Measurements from ENCODE around the gene IL32.

Gene IL32

GRCh38 chr16:3047387-3047720, 18.1 kb upstream of the IL32 start:
- no peak overlapping the region for H3K18ac ChIP-seq (ENCODE audit: low read depth in 1 of 2, low read length in 2 of 2)

DNA sequence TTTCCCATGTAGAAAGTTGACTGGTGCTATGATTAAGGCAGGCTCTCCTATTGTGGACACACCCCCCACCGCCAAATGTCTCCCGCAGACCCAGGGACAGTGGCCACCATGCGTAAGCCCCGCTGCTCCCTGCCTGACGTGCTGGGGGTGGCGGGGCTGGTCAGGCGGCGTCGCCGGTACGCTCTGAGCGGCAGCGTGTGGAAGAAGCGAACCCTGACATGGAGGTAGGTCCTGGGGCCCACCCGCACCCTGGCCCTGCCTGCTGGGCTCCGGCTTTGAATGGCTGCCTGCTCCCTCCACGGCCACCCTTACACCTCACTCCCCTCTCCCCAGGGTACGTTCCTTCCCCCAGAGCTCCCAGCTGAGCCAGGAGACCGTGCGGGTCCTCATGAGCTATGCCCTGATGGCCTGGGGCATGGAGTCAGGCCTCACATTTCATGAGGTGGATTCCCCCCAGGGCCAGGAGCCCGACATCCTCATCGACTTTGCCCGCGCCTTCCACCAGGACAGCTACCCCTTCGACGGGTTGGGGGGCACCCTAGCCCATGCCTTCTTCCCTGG, 15.4 kb upstream of the IL32 start:
- no peaks in the 10 kb centered on the region for H3K9me3 ChIP-seq (ENCODE audit: control insufficient read depth, low read length)
- peak overlapping the region; percentile 54 for H4K91ac ChIP-seq (ENCODE audit: low read length)
- H2BK5ac ChIP-seq (ENCODE audit: low read depth, low read length, poor library complexity, severe bottlenecking): no peak overlapping the region
- H4K8ac ChIP-seq (ENCODE audit: low read length): no peak overlapping the region
- H3K4me3 ChIP-seq (ENCODE audit: insufficient read depth in 1 of 2, low read depth in 1 of 2, low read length in 2 of 2): peak overlapping the region in 1 of 2 experiments; percentile 31
- H3K4me1 ChIP-seq (ENCODE audit: control insufficient read depth, insufficient read depth, low read depth, low read length): peaks cover 16% of the 10 kb centered on the region
- H2BK15ac ChIP-seq (ENCODE audit: low read depth, poor library complexity, severe bottlenecking): no peak overlapping the region
- H2AK5ac ChIP-seq (ENCODE audit: low read length, severe bottlenecking): no peak overlapping the region
- H3K27me3 ChIP-seq (ENCODE audit: control insufficient read depth in 1 of 2, insufficient read depth in 1 of 2, low read length in 2 of 2): peaks cover 61 to 64% of the 10 kb centered on the region in 2 experiments
- H3K79me1 ChIP-seq (replicated peaks; ENCODE audit: low read length, poor library complexity, severe bottlenecking): no peaks in the 10 kb centered on the region
- H3K27ac ChIP-seq (ENCODE audit: low read length, poor library complexity, severe bottlenecking): no peak overlapping the region
- H2BK12ac ChIP-seq (ENCODE audit: low read length in 2 of 2): peak overlapping the region in 1 of 2 experiments; percentile 19
- WGBS: 89% methylated on average over 26 of the region's 26 CpGs
- H3K18ac ChIP-seq (ENCODE audit: low read depth in 1 of 2, low read length in 2 of 2): no peak overlapping the region
- no peak overlapping the region for H3K4ac ChIP-seq (ENCODE audit: low read depth in 1 of 2, low read length in 2 of 2)
- H2AFZ ChIP-seq (ENCODE audit: low read depth, low read length): no peak overlapping the region
- H3K36me3 ChIP-seq (ENCODE audit: control insufficient read depth in 1 of 2, insufficient read depth in 2 of 2, low read depth in 1 of 2, low read length in 2 of 2): peaks cover 0 to 6% of the 10 kb centered on the region in 2 experiments
- no peak overlapping the region for H3K9ac ChIP-seq (ENCODE audit: low read length)
- no peak for DNase-seq
- no peak overlapping the region for H3K4me2 ChIP-seq (ENCODE audit: low read length, poor library complexity, severe bottlenecking)
- H2BK120ac ChIP-seq (ENCODE audit: low read depth, low read length): no peak overlapping the region
- no peak overlapping the region for H3K23ac ChIP-seq (ENCODE audit: low read length in 2 of 2)
- H3K14ac ChIP-seq (ENCODE audit: low read length in 2 of 2): peak overlapping the region in 1 of 2 experiments; percentile 72

More at GRCh38 chr16:3047387-3047720, 18.1 kb upstream of the IL32 start:
- Histone ChIP-seq H2BK5ac (ENCODE audit: low read depth, low read length, poor library complexity, severe bottlenecking) (no peak overlapping the region), H3K27ac (ENCODE audit: low read length, poor library complexity, severe bottlenecking) (no peak overlapping the region), H2BK15ac (ENCODE audit: low read depth, poor library complexity, severe bottlenecking) (no peak overlapping the region), H3K4me2 (ENCODE audit: low read length, poor library complexity, severe bottlenecking) (no peak overlapping the region), H3K14ac (ENCODE audit: low read length in 2 of 2) (no peak overlapping the region), H2AFZ (ENCODE audit: low read depth, low read length) (no peak overlapping the region), H3K9me3 (ENCODE audit: control insufficient read depth, low read length) (no peaks in the 10 kb centered on the region), H3K4ac (ENCODE audit: low read depth in 1 of 2, low read length in 2 of 2) (no peak overlapping the region), H2AK5ac (ENCODE audit: low read length, severe bottlenecking) (no peak overlapping the region), H3K36me3 (ENCODE audit: control insufficient read depth in 1 of 2, insufficient read depth in 2 of 2, low read depth in 1 of 2, low read length in 2 of 2) (no peaks in the 10 kb centered on the region), H4K91ac (ENCODE audit: low read length) (no peak overlapping the region), H2BK12ac (ENCODE audit: low read length in 2 of 2) (no peak overlapping the region), H3K4me1 (ENCODE audit: control insufficient read depth, insufficient read depth, low read depth, low read length) (peaks cover 16% of the 10 kb centered on the region), H3K4me3 (ENCODE audit: insufficient read depth in 1 of 2, low read depth in 1 of 2, low read length in 2 of 2) (no peak overlapping the region), H3K79me1 (replicated peaks; ENCODE audit: low read length, poor library complexity, severe bottlenecking) (no peaks in the 10 kb centered on the region), H4K8ac (ENCODE audit: low read length) (no peak overlapping the region), H3K23ac (ENCODE audit: low read length in 2 of 2) (no peak overlapping the region), H3K9ac (ENCODE audit: low read length) (no peak overlapping the region), H3K27me3 (ENCODE audit: control insufficient read depth in 1 of 2, insufficient read depth in 1 of 2, low read length in 2 of 2) (peaks cover 80 to 82% of the 10 kb centered on the region in 2 experiments), H2BK120ac (ENCODE audit: low read depth, low read length) (no peak overlapping the region)
- DNase-seq: no peak
- 25% methylated on average over 13 of the region's 13 CpGs for WGBS

- peaks cover 0 to 8% of the 10 kb centered on the region in 2 experiments for H3K36me3 ChIP-seq (ENCODE audit: control insufficient read depth in 1 of 2, insufficient read depth in 2 of 2, low read depth in 1 of 2, low read length in 2 of 2)
- no peak overlapping the region for H2BK5ac ChIP-seq (ENCODE audit: low read depth, low read length, poor library complexity, severe bottlenecking)
- H2AK5ac ChIP-seq (ENCODE audit: low read length, severe bottlenecking): no peak overlapping the region
- H3K4me1 ChIP-seq (ENCODE audit: control insufficient read depth, insufficient read depth, low read depth, low read length): peaks cover 13% of the 10 kb centered on the region
- H4K91ac ChIP-seq (ENCODE audit: low read length): no peak overlapping the region
- H3K27me3 ChIP-seq (ENCODE audit: control insufficient read depth in 1 of 2, insufficient read depth in 1 of 2, low read length in 2 of 2): peaks cover 57 to 60% of the 10 kb centered on the region in 2 experiments
- no peak overlapping the region for H3K23ac ChIP-seq (ENCODE audit: low read length in 2 of 2)
- no peak overlapping the region for H3K9ac ChIP-seq (ENCODE audit: low read length)
- no peak overlapping the region for H2BK12ac ChIP-seq (ENCODE audit: low read length in 2 of 2)
- no peak overlapping the region for H2BK15ac ChIP-seq (ENCODE audit: low read depth, poor library complexity, severe bottlenecking)
- H3K18ac ChIP-seq (ENCODE audit: low read depth in 1 of 2, low read length in 2 of 2): no peak overlapping the region
- no peak overlapping the region for H2BK120ac ChIP-seq (ENCODE audit: low read depth, low read length)
- no peak overlapping the region for H3K27ac ChIP-seq (ENCODE audit: low read length, poor library complexity, severe bottlenecking)
- no peak for DNase-seq
- no peak overlapping the region for H3K14ac ChIP-seq (ENCODE audit: low read length in 2 of 2)
- WGBS: 88% methylated on average over 5 of the region's 5 CpGs
- no peak overlapping the region for H3K4me2 ChIP-seq (ENCODE audit: low read length, poor library complexity, severe bottlenecking)
- H3K4me3 ChIP-seq (ENCODE audit: insufficient read depth in 1 of 2, low read depth in 1 of 2, low read length in 2 of 2): no peak overlapping the region
- no peak overlapping the region for H4K8ac ChIP-seq (ENCODE audit: low read length)
- H2AFZ ChIP-seq (ENCODE audit: low read depth, low read length): no peak overlapping the region
- no peaks in the 10 kb centered on the region for H3K9me3 ChIP-seq (ENCODE audit: control insufficient read depth, low read length)
- no peak overlapping the region for H3K4ac ChIP-seq (ENCODE audit: low read depth in 1 of 2, low read length in 2 of 2)
- no peaks in the 10 kb centered on the region for H3K79me1 ChIP-seq (replicated peaks; ENCODE audit: low read length, poor library complexity, severe bottlenecking)
Measured at GRCh38 chr16:3050487-3050886, 15.0 kb upstream of the IL32 start.

DNA sequence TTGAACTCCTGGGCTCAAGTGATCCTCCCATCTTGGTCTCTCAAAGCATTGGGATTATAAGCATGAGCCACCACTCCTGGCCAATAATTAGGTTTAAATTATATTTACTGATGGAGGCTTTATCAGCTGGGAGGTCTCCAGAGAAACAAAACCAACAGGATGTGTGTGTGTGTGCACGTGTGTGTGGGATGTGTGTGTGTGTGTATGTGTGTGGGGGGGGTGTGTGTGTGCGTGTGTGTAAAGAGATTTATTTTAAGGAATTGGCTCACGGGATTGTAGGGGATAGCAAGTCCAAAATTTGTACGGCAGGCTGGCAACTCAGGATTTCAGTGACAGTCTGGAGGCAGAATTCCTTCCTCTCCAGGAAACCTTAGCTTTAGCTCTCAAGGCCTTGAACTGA, 14.4 kb upstream of the IL32 start:
- no peak overlapping the region for H3K23ac ChIP-seq (ENCODE audit: low read length in 2 of 2)
- DNase-seq: no peak

More for the DNA sequence above, 14.4 kb upstream of the IL32 start:
- no peaks in the 10 kb centered on the region for H3K9me3 ChIP-seq (ENCODE audit: control insufficient read depth, low read length)
- H2BK5ac ChIP-seq (ENCODE audit: low read depth, low read length, poor library complexity, severe bottlenecking): no peak overlapping the region
- H3K4me3 ChIP-seq (ENCODE audit: insufficient read depth in 1 of 2, low read depth in 1 of 2, low read length in 2 of 2): no peak overlapping the region
- no peak overlapping the region for H3K14ac ChIP-seq (ENCODE audit: low read length in 2 of 2)
- 87% methylated on average over 4 of the region's 4 CpGs for WGBS
- H3K4me1 ChIP-seq (ENCODE audit: control insufficient read depth, insufficient read depth, low read depth, low read length): peaks cover 8% of the 10 kb centered on the region
- peaks cover 51 to 56% of the 10 kb centered on the region in 2 experiments for H3K27me3 ChIP-seq (ENCODE audit: control insufficient read depth in 1 of 2, insufficient read depth in 1 of 2, low read length in 2 of 2)
- H3K27ac ChIP-seq (ENCODE audit: low read length, poor library complexity, severe bottlenecking): no peak overlapping the region
- H3K9ac ChIP-seq (ENCODE audit: low read length): no peak overlapping the region
- H3K18ac ChIP-seq (ENCODE audit: low read depth in 1 of 2, low read length in 2 of 2): no peak overlapping the region
- H3K36me3 ChIP-seq (ENCODE audit: control insufficient read depth in 1 of 2, insufficient read depth in 2 of 2, low read depth in 1 of 2, low read length in 2 of 2): peaks cover 0 to 8% of the 10 kb centered on the region in 2 experiments
- no peak overlapping the region for H4K91ac ChIP-seq (ENCODE audit: low read length)
- H3K4ac ChIP-seq (ENCODE audit: low read depth in 1 of 2, low read length in 2 of 2): no peak overlapping the region
- H2BK15ac ChIP-seq (ENCODE audit: low read depth, poor library complexity, severe bottlenecking): no peak overlapping the region
- H2AFZ ChIP-seq (ENCODE audit: low read depth, low read length): no peak overlapping the region
- H3K4me2 ChIP-seq (ENCODE audit: low read length, poor library complexity, severe bottlenecking): no peak overlapping the region
- no peak overlapping the region for H2BK12ac ChIP-seq (ENCODE audit: low read length in 2 of 2)
- H2AK5ac ChIP-seq (ENCODE audit: low read length, severe bottlenecking): no peak overlapping the region
- H3K79me1 ChIP-seq (replicated peaks; ENCODE audit: low read length, poor library complexity, severe bottlenecking): no peaks in the 10 kb centered on the region
- H2BK120ac ChIP-seq (ENCODE audit: low read depth, low read length): no peak overlapping the region
- no peak overlapping the region for H4K8ac ChIP-seq (ENCODE audit: low read length)
